GM06990 (cell line): ENCODE results near the gene COL18A1.

Source experiments
- DNase-seq: peaks from one replicate; pipeline ENCODE4 v3.0.0-alpha.2; 2011; ENCODE audit not compliant: insufficient read length; ENCODE audit errors: extremely low read depth
- H3K27me3 ChIP-seq: replicated peaks from 2 replicates; pipeline ENCODE4 v1.6.0; 2011; ENCODE audit warnings: low read length; ENCODE audit not compliant: control insufficient read depth, insufficient read depth
- H3K36me3 ChIP-seq: 2 replicates; pipeline ENCODE4 v1.5.1; 2011; ENCODE audit warnings: low read length; ENCODE audit not compliant: control insufficient read depth, insufficient read depth
- H3K4me3 ChIP-seq: replicated peaks from 2 replicates; pipeline ENCODE4 v1.5.1; 2011; ENCODE audit warnings: low read depth, mild to moderate bottlenecking, control low read depth, low read length
- CTCF ChIP-seq: IDR thresholded peaks from 2 replicates; pipeline ENCODE4 v1.5.1; 2011; ENCODE audit warnings: low read length, control low read depth, mild to moderate bottlenecking, inconsistent platforms; ENCODE audit not compliant: insufficient read depth, poor library complexity, severe bottlenecking

Gene COL18A1

GRCh38 chr21:45380566-45380965 lies 24.4 kb upstream of the COL18A1 start:
- DNase-seq: no peak
- no peak for TF ChIP-seq CTCF
- no peaks in the 10 kb centered on the region for H3K36me3 ChIP-seq
- H3K4me3 ChIP-seq: no peak overlapping the region
- no peaks in the 10 kb centered on the region; the same call in none of the 2 replicates for H3K27me3 ChIP-seq

GRCh38 chr21:45381036-45381787 lies 23.8 kb upstream of the COL18A1 start:
- no peaks in the 10 kb centered on the region; the same call in none of the 2 replicates for H3K27me3 ChIP-seq
- DNase-seq: no peak
- no peaks in the 10 kb centered on the region for H3K36me3 ChIP-seq
- no peak for TF ChIP-seq CTCF
- no peak overlapping the region for H3K4me3 ChIP-seq

- no peak for DNase-seq
- H3K36me3 ChIP-seq: no peaks in the 10 kb centered on the region
Measured at GRCh38 chr21:45381865-45382696, 22.9 kb upstream of the COL18A1 start.

GRCh38 chr21:45382697-45382997 lies 22.3 kb upstream of the COL18A1 start:
- TF ChIP-seq CTCF: no peak
- Histone ChIP-seq H3K36me3 (no peaks in the 10 kb centered on the region), H3K27me3 (peaks cover 2% of the 10 kb centered on the region), H3K4me3 (no peak overlapping the region)
- DNase-seq: no peak

More at GRCh38 chr21:45381865-45382696, 22.9 kb upstream of the COL18A1 start:
- no peaks in the 10 kb centered on the region; the same call in none of the 2 replicates for H3K27me3 ChIP-seq
- H3K4me3 ChIP-seq: no peak overlapping the region
- no peak for TF ChIP-seq CTCF

- Histone ChIP-seq H3K4me3 (no peak overlapping the region), H3K27me3 (peaks cover 2% of the 10 kb centered on the region), H3K36me3 (no peaks in the 10 kb centered on the region)
- TF ChIP-seq CTCF: no peak
- DNase-seq: no peak
Measured at GRCh38 chr21:45383111-45383614, 21.8 kb upstream of the COL18A1 start.
